NCI-H2171 treated with DMSO at 0.1 percent for 48 hours (cell line): ENCODE data around the gene ROR2.
A peak's percentile ranks its signal among the peaks of the same experiment; 100 is the strongest.

Experiments
- DNase-seq: peaks from one replicate; lab custom pipeline; 2025; lab: John Stamatoyannopoulos, UW

ROR2 gene

GRCh38 chr9:91736898-91737601 lies 213.0 kb downstream of the ROR2 start:
- no peak for DNase-seq

- DNase-seq: no peak
Measured at GRCh38 chr9:91736311-91736710, 213.7 kb downstream of the ROR2 start.

GRCh38 chr9:91735049-91735448 lies 215.0 kb downstream of the ROR2 start:
- DNase-seq: no peak

- peak; percentile 10 for DNase-seq
Measured at GRCh38 chr9:91734371-91734981, 215.6 kb downstream of the ROR2 start.

- no peak for DNase-seq
Measured at GRCh38 chr9:91733006-91733624, 216.9 kb downstream of the ROR2 start.

- DNase-seq: no peak
Measured at GRCh38 chr9:91732187-91733005, 217.6 kb downstream of the ROR2 start.

GRCh38 chr9:91730806-91731205 lies 219.2 kb downstream of the ROR2 start:
- DNase-seq: no peak

- DNase-seq: no peak
Measured at GRCh38 chr9:91729558-91729842, 220.5 kb downstream of the ROR2 start.

- DNase-seq: no peak
Measured at GRCh38 chr9:91727972-91728371, 222.1 kb downstream of the ROR2 start.

GRCh38 chr9:91727316-91727861 lies 222.6 kb downstream of the ROR2 start:
- DNase-seq: peak; percentile 74

GRCh38 chr9:91726406-91727100 lies 223.5 kb downstream of the ROR2 start:
- no peak for DNase-seq

- no peak for DNase-seq
Measured at GRCh38 chr9:91725651-91726050, 224.4 kb downstream of the ROR2 start.

GRCh38 chr9:91724609-91725505 lies 225.2 kb downstream of the ROR2 start:
- DNase-seq: no peak

- DNase-seq: no peak
Measured at GRCh38 chr9:91724068-91724440, 226.0 kb downstream of the ROR2 start.

GRCh38 chr9:91723420-91724067 lies 226.5 kb downstream of the ROR2 start:
- no peak for DNase-seq

GRCh38 chr9:91720751-91721705 lies 229.0 kb downstream of the ROR2 start:
- no peak for DNase-seq

GRCh38 chr9:91720313-91720712 lies 229.7 kb downstream of the ROR2 start:
- no peak for DNase-seq

GRCh38 chr9:91718071-91718470 lies 232.0 kb downstream of the ROR2 start:
- DNase-seq: no peak

GRCh38 chr9:91716815-91717214 lies 233.2 kb downstream of the ROR2 start:
- no peak for DNase-seq
